Ascending aorta (tissue), 2 donors: Measurements from ENCODE around the gene LAMC1. TPM values are rescaled to one million over a fixed set of nuclear protein-coding genes. Genes with fewer than 3 reads are reported as not detected.

Experiments
- DNase-seq, 2 donors: peaks; one replicate each; pipeline ENCODE4 v3.0.0-alpha.2; 2019; ENCODE audit warnings: low spot score in 2 of 2
- H3K27ac ChIP-seq, 2 donors: fragments of 200-600 bp; sonication (generic); one replicate each; pipeline ENCODE4 v1.5.1; 2016 to 2017; ENCODE audit warnings: mild to moderate bottlenecking in 1 of 2
- H3K27me3 ChIP-seq: fragments of 200-600 bp; sonication (generic); one replicate; pipeline ENCODE4 v1.5.1; 2017
- H3K36me3 ChIP-seq, 2 donors: fragments of 200-600 bp; sonication (generic); one replicate each; pipeline ENCODE4 v1.5.1; 2016
- H3K4me1 ChIP-seq, 2 donors: fragments of 200-600 bp; sonication (generic); one replicate each; pipeline ENCODE4 v1.5.1; 2016 to 2017; ENCODE audit warnings: mild to moderate bottlenecking in 1 of 2
- H3K4me3 ChIP-seq, 2 donors: fragments of 200-600 bp; sonication (generic); one replicate each; pipeline ENCODE4 v1.5.1; 2016 to 2017; ENCODE audit warnings: mild to moderate bottlenecking in 1 of 2
- H3K9me3 ChIP-seq, 2 donors: fragments of 200-600 bp; sonication (generic); one replicate each; pipeline ENCODE4 v1.5.1; 2016
- CTCF ChIP-seq, 3 experiments: fragments of 200-600 bp in 2 of 3; fragments of 450-650 bp in 1 of 3; sonication (generic) in 2 of 3; IDR thresholded peaks; one replicate each; pipeline ENCODE4 v1.5.1; 2016 to 2019; ENCODE audit warnings: antibody characterized with exemption in 3 of 3, mild to moderate bottlenecking in 1 of 3, moderate library complexity in 1 of 3
- intact Hi-C: fragments of 100-400 bp; cut with DNase I; formaldehyde crosslinking; loops from one replicate; pipeline ENCODE4 v1.15.1; 2023
- total RNA-seq: library from RNA; depleted of rRNA; stranded (reverse); fragments of >200 nt; gene quantifications from one replicate; pipeline ENCODE4 v1.1.0, GENCODE V29; 2016

LAMC1 gene
- total RNA-seq, 1 donor from 2014 or later: 166 TPM

DNA sequence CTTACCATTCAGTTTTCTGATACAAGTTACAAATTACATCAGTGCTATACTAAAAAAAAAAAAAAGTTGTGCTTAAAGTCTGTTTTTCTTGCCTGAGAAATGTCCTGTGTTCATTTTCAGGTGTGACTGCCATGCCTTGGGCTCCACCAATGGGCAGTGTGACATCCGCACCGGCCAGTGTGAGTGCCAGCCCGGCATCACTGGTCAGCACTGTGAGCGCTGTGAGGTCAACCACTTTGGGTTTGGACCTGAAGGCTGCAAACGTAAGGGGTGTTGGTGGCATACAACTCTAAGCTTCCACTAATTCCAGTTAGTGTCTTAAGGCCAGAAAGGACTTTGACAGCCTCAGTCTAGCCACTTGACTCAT lies 102.8 kb downstream of the LAMC1 start:
- Histone ChIP-seq H3K27me3 (no peaks in the 10 kb centered on the region), H3K4me1 (no peaks in the 10 kb centered on the region), H3K9me3 (no peaks in the 10 kb centered on the region), H3K27ac (no peak overlapping the region), H3K4me3 (no peak overlapping the region), H3K36me3 (peaks cover 76 to 98% of the 10 kb centered on the region in 2 donors)
- TF ChIP-seq CTCF (IDR thresholded peaks at IDR 0.05): no peak
- intact Hi-C loops: loop anchor here (5.0 kb wide), 1 partner anchor 164 kb away; no protein-coding TSS in a partner anchor
- DNase-seq: no peak

- H3K4me3 ChIP-seq: no peak overlapping the region
- no peak for DNase-seq
- no peak overlapping the region for H3K27ac ChIP-seq
- H3K27me3 ChIP-seq: no peaks in the 10 kb centered on the region
- peaks cover 77 to 93% of the 10 kb centered on the region in 2 donors for H3K36me3 ChIP-seq
- TF ChIP-seq CTCF (IDR thresholded peaks at IDR 0.05): no peak
- intact Hi-C loops: loop anchor here (5.0 kb wide), 1 partner anchor 164 kb away; no protein-coding TSS in a partner anchor
- no peaks in the 10 kb centered on the region for H3K4me1 ChIP-seq
- H3K9me3 ChIP-seq: no peaks in the 10 kb centered on the region
Measured at GRCh38 chr1:183126528-183126927, 103.3 kb downstream of the LAMC1 start.

- Histone ChIP-seq H3K27ac (no peak overlapping the region), H3K4me3 (no peak overlapping the region), H3K9me3 (no peaks in the 10 kb centered on the region), H3K36me3 (peaks cover 81 to 82% of the 10 kb centered on the region in 2 donors), H3K27me3 (no peaks in the 10 kb centered on the region), H3K4me1 (no peaks in the 10 kb centered on the region)
- DNase-seq: no peak
- intact Hi-C loops: loop anchor here (5.0 kb wide), 1 partner anchor 168 kb away; no protein-coding TSS in a partner anchor
- TF ChIP-seq CTCF (IDR thresholded peaks at IDR 0.05): no peak
Measured at GRCh38 chr1:183129921-183130690, 106.9 kb downstream of the LAMC1 start.

GRCh38 chr1:183131166-183131565 lies 107.9 kb downstream of the LAMC1 start:
- intact Hi-C loops: no loop called here
- H3K27me3 ChIP-seq: no peaks in the 10 kb centered on the region
- TF ChIP-seq CTCF (IDR thresholded peaks at IDR 0.05): no peak
- no peak overlapping the region for H3K4me3 ChIP-seq
- no peak overlapping the region for H3K27ac ChIP-seq
- no peaks in the 10 kb centered on the region for H3K9me3 ChIP-seq
- H3K36me3 ChIP-seq: peaks cover 82% of the 10 kb centered on the region in 2 donors
- DNase-seq: no peak
- no peaks in the 10 kb centered on the region for H3K4me1 ChIP-seq

GRCh38 chr1:183135336-183135735 lies 112.1 kb downstream of the LAMC1 start:
- peaks cover 0 to 3% of the 10 kb centered on the region in 2 donors for H3K4me1 ChIP-seq
- H3K9me3 ChIP-seq: no peaks in the 10 kb centered on the region
- H3K27me3 ChIP-seq: no peaks in the 10 kb centered on the region
- no peak for TF ChIP-seq CTCF (IDR thresholded peaks at IDR 0.05)
- no peak overlapping the region for H3K27ac ChIP-seq
- intact Hi-C loops: no loop called here
- H3K4me3 ChIP-seq: no peak overlapping the region
- H3K36me3 ChIP-seq: peaks cover 69 to 84% of the 10 kb centered on the region in 2 donors
- no peak for DNase-seq
